Stimulated activated CD4-positive, alpha-beta T cell treated with anti-CD3 and anti-CD28 coated beads, Interleukin-4, amount 100 ng/mL, for 48 hours (primary cell): ENCODE results near the gene ERAP2.

Experiments
- DNase-seq, 2 donors: peaks; one replicate each; pipeline ENCODE4 v3.0.0-alpha.2; 2020; ENCODE audit warnings: low read depth in 2 of 2

Gene ERAP2

DNA sequence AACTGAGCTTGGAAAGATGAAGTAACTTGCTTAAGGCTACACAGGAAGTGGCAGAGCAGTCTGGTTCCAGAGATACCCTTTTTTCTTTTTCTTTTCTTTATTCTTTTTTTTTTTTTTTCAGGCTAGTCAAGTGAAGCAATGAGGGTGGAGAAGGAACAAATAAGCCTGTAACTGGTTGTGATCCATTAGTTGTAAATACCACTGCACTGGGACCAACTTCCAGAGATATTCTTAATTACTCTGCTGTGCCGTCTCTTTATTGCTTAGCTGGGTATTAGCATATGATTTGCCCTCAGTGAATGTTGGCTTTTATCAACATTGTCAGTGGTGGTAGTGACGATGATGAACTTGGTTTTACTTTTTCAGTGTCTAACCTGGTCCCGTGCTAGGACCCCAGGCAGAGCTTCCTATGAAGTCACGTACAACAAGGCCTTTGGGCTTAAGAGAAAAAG is 86.3 kb downstream of the ERAP2 start:
- no peak for DNase-seq

DNA sequence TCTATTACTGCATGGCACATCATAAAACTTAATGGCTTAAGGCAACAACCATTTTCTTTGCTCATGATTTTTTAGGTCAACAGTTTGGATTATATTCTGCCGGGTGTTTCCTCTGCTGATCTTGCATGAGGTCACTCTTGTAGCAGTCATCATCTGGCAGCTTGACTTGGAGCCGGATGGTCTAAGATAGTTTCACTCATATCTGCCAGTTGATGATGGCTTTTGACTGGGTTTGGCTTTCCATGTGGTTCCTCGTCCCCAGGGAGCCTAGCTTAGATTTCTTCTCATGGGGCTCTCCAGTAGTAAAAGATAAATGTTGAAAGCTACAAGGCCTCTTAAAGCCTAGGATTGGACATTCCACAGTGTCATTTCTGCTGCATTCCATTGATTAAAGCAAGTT is 87.0 kb downstream of the ERAP2 start:
- DNase-seq = no peak

DNA sequence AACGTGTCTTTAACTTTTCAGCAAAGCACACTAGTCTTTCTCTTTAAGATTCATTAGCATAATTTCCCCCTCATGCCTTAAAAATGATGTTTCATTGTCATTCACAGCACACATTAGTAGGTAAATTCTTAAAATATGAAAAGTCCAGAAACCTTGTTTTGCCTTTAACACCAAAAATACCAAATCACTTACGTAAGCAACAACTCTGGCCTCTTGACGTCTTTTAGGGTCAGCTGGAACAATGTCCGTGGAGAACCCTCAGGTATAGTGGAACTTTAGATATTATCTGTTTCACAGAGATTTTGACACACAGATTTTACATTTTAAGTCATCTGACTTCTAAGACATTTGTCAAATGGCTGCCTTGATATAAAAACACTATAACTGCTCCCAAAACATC is 90.5 kb downstream of the ERAP2 start:
- DNase-seq = no peak

DNA sequence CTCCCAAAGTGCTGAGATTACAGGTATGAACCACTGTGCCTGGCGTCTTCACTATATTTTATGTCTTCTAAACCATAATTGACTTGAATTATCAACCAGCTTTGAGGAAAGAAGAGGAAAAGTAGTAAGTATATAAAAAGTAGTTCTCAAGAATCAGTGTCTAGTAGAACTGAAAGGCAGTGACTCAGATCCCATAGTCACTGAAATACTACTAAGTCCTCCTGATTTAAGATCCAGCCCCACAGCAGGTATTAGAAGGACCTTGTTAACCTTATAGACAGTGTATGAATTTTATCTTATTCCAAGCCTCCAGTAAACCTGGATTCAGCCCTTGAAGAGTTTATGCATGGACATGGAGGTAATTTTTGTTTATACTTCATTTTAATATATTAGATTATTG is 91.1 kb downstream of the ERAP2 start:
- no peak for DNase-seq

DNA sequence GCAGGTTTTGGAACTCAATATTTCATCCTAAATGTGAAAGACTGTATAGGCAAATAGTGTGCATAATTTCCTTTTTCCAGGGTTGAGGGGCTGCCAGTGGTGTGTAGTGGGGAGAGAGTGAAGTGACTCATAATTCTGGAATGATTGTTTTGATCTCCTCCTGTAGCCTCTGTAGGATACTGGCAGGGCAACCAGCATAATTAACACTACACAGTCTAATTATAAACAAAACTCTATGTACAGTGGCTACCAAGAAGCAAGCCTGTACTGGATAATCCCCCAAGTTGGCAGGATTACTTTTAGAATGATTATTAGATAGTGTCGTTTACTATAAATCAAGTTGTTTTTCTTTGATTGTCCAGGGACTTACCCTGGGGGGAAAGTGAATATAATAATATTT is 91.8 kb downstream of the ERAP2 start:
- no peak for DNase-seq

DNA sequence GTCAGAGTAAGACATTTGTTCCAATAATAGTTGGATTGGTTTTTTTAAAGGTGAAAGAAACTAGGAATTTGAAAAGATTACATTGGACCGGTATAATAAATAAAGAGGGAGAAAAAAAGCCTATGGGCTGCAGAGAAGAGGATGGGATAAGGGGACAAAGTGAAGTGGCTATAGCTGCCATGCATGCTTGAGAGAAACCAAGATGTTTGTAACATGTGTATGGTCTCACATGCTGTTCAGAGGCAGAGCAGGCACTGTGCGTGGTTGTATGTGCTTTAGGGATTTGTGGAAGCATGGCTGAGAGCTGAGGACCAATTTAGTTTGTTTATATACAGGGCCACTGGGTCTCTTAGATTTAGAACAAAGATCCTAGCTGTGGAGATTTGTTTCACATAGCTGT is 92.3 kb downstream of the ERAP2 start:
- no peak for DNase-seq
